ENCODE measurements around the gene RANBP1.

The RANBP1 gene

DNA sequence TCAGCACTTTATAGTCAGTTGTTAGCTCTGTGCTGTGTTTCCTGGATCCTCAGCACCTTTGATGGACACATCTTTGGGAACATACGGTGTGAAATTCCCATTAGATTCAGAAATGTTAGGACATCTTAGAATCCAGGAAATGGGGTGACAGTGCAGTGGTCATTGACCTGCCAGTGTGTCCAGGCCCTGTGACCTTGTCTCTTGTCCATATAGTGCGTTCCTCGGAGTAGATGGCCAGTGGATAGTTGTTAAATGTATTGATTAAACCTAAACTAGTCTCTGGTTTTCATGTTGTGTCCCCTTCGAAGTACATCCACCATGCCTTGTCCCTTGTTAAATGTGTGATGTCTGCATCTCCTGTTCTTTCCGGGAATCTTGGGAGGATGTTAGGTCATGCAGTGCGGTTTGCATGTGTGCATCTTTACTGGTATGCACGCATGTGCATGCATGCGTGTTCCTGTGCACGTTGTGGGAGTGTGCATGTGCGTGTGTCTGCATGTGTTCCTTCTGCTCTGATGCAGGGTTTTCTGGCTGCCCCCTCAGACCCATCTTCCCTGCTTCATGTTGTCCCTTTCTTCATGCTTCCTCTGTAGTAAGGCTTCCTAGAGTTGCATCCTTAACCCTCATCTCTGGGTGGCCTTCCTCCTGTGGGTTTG lies 31.9 kb upstream of the RANBP1 start:
- H3K4me3 ChIP-seq (replicated peaks; ENCODE audit: low read depth, low read length): no peak overlapping the region
- no peaks in the 10 kb centered on the region for H3K27me3 ChIP-seq (replicated peaks; ENCODE audit: control insufficient read depth, insufficient read depth, low read length)
- peaks cover 20% of the 10 kb centered on the region for H3K36me3 ChIP-seq (ENCODE audit: control insufficient read depth, insufficient read depth, low read length)
- DNase-seq (ENCODE audit: extremely low read depth, insufficient read length): no peak
- TF ChIP-seq CTCF (IDR thresholded peaks at IDR 0.05; ENCODE audit: insufficient read depth, low read length, poor library complexity, severe bottlenecking): no peak

GRCh38 chr22:20084547-20085413 lies 31.1 kb upstream of the RANBP1 start:
- Histone ChIP-seq H3K36me3 (ENCODE audit: control insufficient read depth, insufficient read depth, low read length) (peaks cover 25% of the 10 kb centered on the region), H3K4me3 (replicated peaks; ENCODE audit: low read depth, low read length) (no peak overlapping the region), H3K27me3 (replicated peaks; ENCODE audit: control insufficient read depth, insufficient read depth, low read length) (no peaks in the 10 kb centered on the region)
- TF ChIP-seq CTCF (IDR thresholded peaks at IDR 0.05; ENCODE audit: insufficient read depth, low read length, poor library complexity, severe bottlenecking): peak; percentile 50
- DNase-seq (ENCODE audit: extremely low read depth, insufficient read length): no peak

DNA sequence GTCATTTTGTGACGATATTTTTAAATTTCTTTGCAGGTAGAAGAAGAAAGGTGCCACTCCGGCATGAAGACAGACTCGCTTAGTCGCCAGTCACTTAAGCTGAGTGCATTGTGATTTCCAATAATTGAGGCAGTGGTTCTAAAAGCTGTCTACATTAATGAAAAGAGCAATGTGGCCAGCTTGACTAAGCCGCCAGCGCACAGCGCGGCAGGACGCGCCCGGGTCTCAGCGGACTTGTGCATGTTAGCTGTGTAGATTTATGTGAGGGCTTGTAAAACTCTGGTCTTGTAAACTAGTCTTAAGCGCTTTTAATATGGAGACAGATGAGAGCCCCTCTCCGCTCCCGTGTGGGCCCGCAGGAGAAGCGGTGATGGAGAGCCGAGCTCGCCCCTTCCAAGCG lies 30.3 kb upstream of the RANBP1 start:
- Histone ChIP-seq H3K27me3 (replicated peaks; ENCODE audit: control insufficient read depth, insufficient read depth, low read length) (no peaks in the 10 kb centered on the region), H3K36me3 (ENCODE audit: control insufficient read depth, insufficient read depth, low read length) (peaks cover 31% of the 10 kb centered on the region), H3K4me3 (replicated peaks; ENCODE audit: low read depth, low read length) (no peak overlapping the region)
- no peak for DNase-seq (ENCODE audit: extremely low read depth, insufficient read length)
- TF ChIP-seq CTCF (IDR thresholded peaks at IDR 0.05; ENCODE audit: insufficient read depth, low read length, poor library complexity, severe bottlenecking): no peak

GRCh38 chr22:20086101-20086599 lies 29.8 kb upstream of the RANBP1 start:
- H3K36me3 ChIP-seq (ENCODE audit: control insufficient read depth, insufficient read depth, low read length): peaks cover 32% of the 10 kb centered on the region
- no peak for TF ChIP-seq CTCF (IDR thresholded peaks at IDR 0.05; ENCODE audit: insufficient read depth, low read length, poor library complexity, severe bottlenecking)
- no peaks in the 10 kb centered on the region for H3K27me3 ChIP-seq (replicated peaks; ENCODE audit: control insufficient read depth, insufficient read depth, low read length)
- no peak for DNase-seq (ENCODE audit: extremely low read depth, insufficient read length)
- no peak overlapping the region for H3K4me3 ChIP-seq (replicated peaks; ENCODE audit: low read depth, low read length)

DNA sequence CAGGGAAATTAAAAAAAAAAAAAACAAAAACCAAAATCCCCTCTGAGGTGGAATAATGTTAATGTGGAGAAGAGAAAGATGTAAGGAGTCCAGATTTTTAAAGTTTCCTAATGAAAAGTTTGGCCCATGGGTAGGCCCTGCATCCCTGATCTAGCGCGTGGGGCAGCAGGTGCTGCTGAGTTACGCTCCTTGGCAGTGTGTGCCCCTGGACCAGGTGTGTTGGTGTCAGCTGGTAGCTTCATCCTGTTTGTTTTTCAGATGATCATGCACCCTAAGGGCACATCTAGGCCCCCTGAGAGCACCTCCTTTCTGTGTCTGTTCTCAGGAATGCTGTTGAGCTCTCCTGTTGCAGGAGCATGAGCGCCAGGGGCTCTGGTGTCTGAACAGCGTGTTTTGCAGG lies 29.1 kb upstream of the RANBP1 start:
- Histone ChIP-seq H3K36me3 (ENCODE audit: control insufficient read depth, insufficient read depth, low read length) (peaks cover 37% of the 10 kb centered on the region), H3K27me3 (replicated peaks; ENCODE audit: control insufficient read depth, insufficient read depth, low read length) (no peaks in the 10 kb centered on the region), H3K4me3 (replicated peaks; ENCODE audit: low read depth, low read length) (no peak overlapping the region)
- DNase-seq (ENCODE audit: extremely low read depth, insufficient read length): no peak
- TF ChIP-seq CTCF (IDR thresholded peaks at IDR 0.05; ENCODE audit: insufficient read depth, low read length, poor library complexity, severe bottlenecking): no peak

Measured in GM06990 (cell line).